SK-N-SH (cell line): ENCODE results near the gene ZC3H12A. TPM values are rescaled to one million over a fixed set of nuclear protein-coding genes. Genes with fewer than 3 reads are reported as not detected.

Experiments used
- CTCF ChIA-PET: fragments of 300-600, 350-600 bp; formaldehyde crosslinking; extraction: SDS; loops from one replicate; lab custom pipeline; 2021; lab: Yijun Ruan, JAX
- POLR2A ChIA-PET: fragments of 350-600 bp; sonication (Branson Sonifier 250); formaldehyde crosslinking; extraction: SDS; loops from one replicate; lab custom pipeline; 2020; ENCODE audit warnings: antibody characterized with exemption, inconsistent platforms; lab: Yijun Ruan, JAX
- DNase-seq: peaks from one replicate; pipeline ENCODE4 v3.0.0; 2012
- H2AFZ ChIP-seq: fragments of 200-600 bp; sonication (generic); 2 replicates; pipeline ENCODE4 v1.8.1; 2016; ENCODE audit warnings: antibody characterized with exemption, mild to moderate bottlenecking, low read depth
- H3F3A ChIP-seq: fragments of 200-600 bp; sonication (generic); replicated peaks from 2 replicates; pipeline ENCODE3; 2016; ENCODE audit warnings: antibody characterized with exemption, mild to moderate bottlenecking; ENCODE audit not compliant: insufficient read depth
- H3K27ac ChIP-seq, 2 experiments: fragments of 200-500 bp in 1 of 2; fragments of 200-600 bp in 1 of 2; sonication (Bioruptor generic) in 1 of 2; sonication (generic), shearing (Covaris generic) in 1 of 2; 2 replicates each; pipeline versions ENCODE4 v1.5.1 to v1.6.1; 2014 to 2016; ENCODE audit warnings: low read depth in 2 of 2, inconsistent platforms in 1 of 2, low read length in 1 of 2, mild to moderate bottlenecking in 1 of 2, mixed read lengths in 1 of 2
- H3K27me3 ChIP-seq: fragments of 200-600 bp; sonication (generic), shearing (Covaris generic); 2 replicates; pipeline ENCODE4 v1.6.1; 2016; ENCODE audit warnings: mixed run types; ENCODE audit not compliant: insufficient read depth
- H3K36me3 ChIP-seq, 2 experiments: fragments of 200-500 bp in 1 of 2; fragments of 200-600 bp in 1 of 2; sonication (Bioruptor generic) in 1 of 2; sonication (generic) in 1 of 2; replicated peaks in 1 of 2; 2 replicates each; pipeline versions ENCODE3 to v1.5.1; 2014 to 2016; ENCODE audit warnings: low read length in 1 of 2, mild to moderate bottlenecking in 1 of 2; ENCODE audit not compliant: insufficient read depth in 2 of 2, control insufficient read depth in 1 of 2
- H3K4me1 ChIP-seq, 2 experiments: fragments of 200-500 bp in 1 of 2; fragments of 200-600 bp in 1 of 2; sonication (Bioruptor generic) in 1 of 2; sonication (generic), shearing (Covaris generic) in 1 of 2; 2 replicates each; pipeline versions ENCODE4 v1.5.1 to v1.6.1; 2014 to 2016; ENCODE audit warnings: low read depth in 1 of 2, low read length in 1 of 2, mixed run types in 1 of 2; ENCODE audit not compliant: insufficient read depth in 2 of 2, control insufficient read depth in 1 of 2
- H3K4me2 ChIP-seq: fragments of 200-600 bp; sonication (generic), shearing (Covaris generic); 2 replicates; pipeline ENCODE4 v1.6.1; 2017; ENCODE audit warnings: mixed run types
- H3K4me3 ChIP-seq, 2 experiments: fragments of 200-500 bp in 1 of 2; fragments of 200-600 bp in 1 of 2; sonication (Bioruptor generic) in 1 of 2; sonication (generic), shearing (Covaris generic) in 1 of 2; 2 replicates each; pipeline versions ENCODE4 v1.5.1 to v1.8.1; 2014 to 2016; ENCODE audit warnings: low read depth in 2 of 2, inconsistent platforms in 1 of 2, low read length in 1 of 2, mild to moderate bottlenecking in 1 of 2, mixed read lengths in 1 of 2, moderate library complexity in 1 of 2
- H3K79me2 ChIP-seq: fragments of 200-600 bp; sonication (generic); 2 replicates; pipeline ENCODE4 v1.8.1; 2017; ENCODE audit warnings: mild to moderate bottlenecking; ENCODE audit not compliant: insufficient read depth
- H3K9ac ChIP-seq: fragments of 200-600 bp; sonication (generic); 2 replicates; pipeline ENCODE4 v1.6.1; 2017; ENCODE audit warnings: mixed run types
- H3K9me2 ChIP-seq: fragments of 200-600 bp; sonication (generic); 2 replicates; pipeline ENCODE4 v1.6.1; 2017; ENCODE audit warnings: mixed run types
- H3K9me3 ChIP-seq: fragments of 200-600 bp; sonication (generic); 2 replicates; pipeline ENCODE4 v1.6.1; 2017; ENCODE audit warnings: mixed run types, mild to moderate bottlenecking, moderate library complexity
- H4K20me1 ChIP-seq: fragments of 200-600 bp; sonication (generic); 2 replicates; pipeline ENCODE4 v1.6.1; 2017; ENCODE audit warnings: mild to moderate bottlenecking, mixed run types; ENCODE audit not compliant: insufficient read depth
- ELF1 ChIP-seq: IDR thresholded peaks from 2 replicates; pipeline ENCODE4 v1.4.0; 2012
- EP300 ChIP-seq, 2 experiments: IDR thresholded peaks; 2 replicates each; pipeline versions ENCODE4 v1.4.0 to v1.6.1; 2012; ENCODE audit warnings: borderline replicate concordance in 1 of 2, low read depth in 1 of 2, low read length in 1 of 2
- EZH2phosphoT487 ChIP-seq: fragments of 200-600 bp; sonication (generic); IDR thresholded peaks from 2 replicates; pipeline ENCODE4 v1.6.1; 2017; ENCODE audit warnings: low read depth, mixed run types, mild to moderate bottlenecking, antibody characterized with exemption, moderate library complexity, borderline replicate concordance
- FOXJ3 ChIP-seq: sonication (generic); formaldehyde crosslinking; IDR thresholded peaks from 2 replicates; pipeline ENCODE4 v1.5.1; 2020; ENCODE audit warnings: mild to moderate bottlenecking, missing genetic modification reagents
- FOXM1 ChIP-seq: IDR thresholded peaks from 2 replicates; pipeline ENCODE4 v1.4.0; 2012; ENCODE audit warnings: low read depth, mild to moderate bottlenecking
- GATA2 ChIP-seq: sonication (generic); formaldehyde crosslinking; IDR thresholded peaks from 2 replicates; pipeline ENCODE4 v1.5.0; 2020; ENCODE audit warnings: mild to moderate bottlenecking, missing genetic modification reagents
- MAX ChIP-seq: IDR thresholded peaks from 2 replicates; pipeline ENCODE4 v1.4.0; 2012; ENCODE audit warnings: low read depth
- MEF2A ChIP-seq: IDR thresholded peaks from 2 replicates; pipeline ENCODE4 v1.4.0; 2012; ENCODE audit warnings: low read depth, borderline replicate concordance
- MXI1 ChIP-seq: IDR thresholded peaks from 2 replicates; pipeline ENCODE4 v1.6.1; 2012; ENCODE audit warnings: mild to moderate bottlenecking, low read depth, low read length, improper control_type of control experiment
- NFIC ChIP-seq: IDR thresholded peaks from 2 replicates; pipeline ENCODE4 v1.4.0; 2012; ENCODE audit warnings: borderline replicate concordance
- RXRA ChIP-seq: IDR thresholded peaks from 2 replicates; pipeline ENCODE4 v1.4.0; 2012; ENCODE audit warnings: low read depth, mild to moderate bottlenecking, borderline replicate concordance
- TEAD4 ChIP-seq: IDR thresholded peaks from 2 replicates; pipeline ENCODE4 v1.4.0; 2012; ENCODE audit warnings: mild to moderate bottlenecking, borderline replicate concordance; ENCODE audit not compliant: insufficient read depth
- USF2 ChIP-seq: fragments of 150-350 bp; IDR thresholded peaks from 2 replicates; pipeline ENCODE4 v1.6.1; 2017; ENCODE audit warnings: antibody characterized with exemption, low read length, low read depth, borderline replicate concordance
- WGBS: methylation state at CpG from one replicate; pipeline ENCODE4 v1.1.6; 2017; ENCODE audit warnings: low lambda C conversion rate; 5-methylcytosine and 5-hydroxymethylcytosine counted together
- polyA plus RNA-seq, 3 experiments: library from polyadenylated mRNA; depleted of rRNA; stranded (reverse); fragments of >200 nt; gene quantifications; 2 replicates each; pipeline ENCODE4 v1.2.3, GENCODE V29; 2012
- TF ChIP-seq, protein P1 (sequence below): IDR thresholded peaks from 2 replicates; pipeline ENCODE4 v1.4.0; 2012; ENCODE audit warnings: low read depth, borderline replicate concordance
- TF ChIP-seq, protein P2 (sequence below): fragments of 200-600 bp; sonication (generic); IDR thresholded peaks from 2 replicates; pipeline ENCODE4 v1.6.1; 2017; ENCODE audit warnings: antibody characterized with exemption, mild to moderate bottlenecking, moderate library complexity
- TF ChIP-seq, protein P3 (sequence below): IDR thresholded peaks from 2 replicates; pipeline ENCODE4 v1.6.1; 2012; ENCODE audit warnings: mild to moderate bottlenecking, low read depth, low read length, moderate library complexity
- TF ChIP-seq, protein P4 (sequence below): IDR thresholded peaks from 2 replicates; pipeline ENCODE4; 2012

ZC3H12A gene
- polyA plus RNA-seq, 1 of the 3 experiments (the other 2 are of a cell fraction): 8.9 TPM

DNA sequence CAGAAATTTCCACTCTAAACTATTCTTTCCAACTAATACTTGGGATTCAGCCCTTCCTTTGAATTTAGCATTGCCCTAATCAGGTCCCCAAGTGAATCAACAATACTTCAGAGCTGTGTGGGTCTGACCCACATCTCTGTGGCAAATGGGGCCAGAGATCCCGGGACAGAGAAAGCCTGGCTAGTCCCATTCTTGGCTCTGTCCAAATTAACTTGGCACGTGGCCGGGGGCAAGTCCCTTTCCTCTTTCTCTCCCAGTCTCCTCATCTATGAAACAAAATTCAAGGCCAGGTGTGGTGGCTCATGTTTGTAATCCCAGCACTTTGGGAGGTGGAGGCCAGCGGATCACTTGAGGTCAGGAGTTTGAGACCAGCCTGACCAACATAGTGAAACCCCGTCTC, 6.3 kb upstream of the ZC3H12A start:
- Histone ChIP-seq H3K4me2 (no peak overlapping the region), H3K36me3 (no peaks in the 10 kb centered on the region), H3K4me1 (peaks cover 18 to 23% of the 10 kb centered on the region in 2 experiments), H3K9ac (no peak overlapping the region), H3K9me2 (no peaks in the 10 kb centered on the region), H3K27ac (no peak overlapping the region), H3K4me3 (no peak overlapping the region), H3F3A (peaks cover 22% of the 10 kb centered on the region), H3K9me3 (no peaks in the 10 kb centered on the region), H3K27me3 (no peaks in the 10 kb centered on the region), H2AFZ (no peak overlapping the region)
- 98% methylated on average over 5 of the region's 5 CpGs for WGBS
- CTCF ChIA-PET: interaction anchor here (18.1 to 23.1 kb wide), 2 partner anchors 12 to 23 kb away, joined by 170 to 481 read pairs; no protein-coding TSS in a partner anchor
- POLR2A ChIA-PET: no interaction called here
- no peak for DNase-seq
- TF ChIP-seq ELF1 (no peak), RXRA (no peak), FOXJ3 (CRISPR knock-in tag) (no peak), EP300 (IDR thresholded peaks at IDR 0.05; ENCODE audit: borderline replicate concordance in 1 of 2, low read depth in 1 of 2, low read length in 1 of 2) (no peak), FOXM1 (no peak), EZH2phosphoT487 (no peak), GATA2 (CRISPR knock-in tag) (no peak), MEF2A (no peak), NFIC (no peak)
- TF ChIP-seq, protein P1, sequence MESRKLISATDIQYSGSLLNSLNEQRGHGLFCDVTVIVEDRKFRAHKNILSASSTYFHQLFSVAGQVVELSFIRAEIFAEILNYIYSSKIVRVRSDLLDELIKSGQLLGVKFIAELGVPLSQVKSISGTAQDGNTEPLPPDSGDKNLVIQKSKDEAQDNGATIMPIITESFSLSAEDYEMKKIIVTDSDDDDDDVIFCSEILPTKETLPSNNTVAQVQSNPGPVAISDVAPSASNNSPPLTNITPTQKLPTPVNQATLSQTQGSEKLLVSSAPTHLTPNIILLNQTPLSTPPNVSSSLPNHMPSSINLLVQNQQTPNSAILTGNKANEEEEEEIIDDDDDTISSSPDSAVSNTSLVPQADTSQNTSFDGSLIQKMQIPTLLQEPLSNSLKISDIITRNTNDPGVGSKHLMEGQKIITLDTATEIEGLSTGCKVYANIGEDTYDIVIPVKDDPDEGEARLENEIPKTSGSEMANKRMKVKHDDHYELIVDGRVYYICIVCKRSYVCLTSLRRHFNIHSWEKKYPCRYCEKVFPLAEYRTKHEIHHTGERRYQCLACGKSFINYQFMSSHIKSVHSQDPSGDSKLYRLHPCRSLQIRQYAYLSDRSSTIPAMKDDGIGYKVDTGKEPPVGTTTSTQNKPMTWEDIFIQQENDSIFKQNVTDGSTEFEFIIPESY: no peak
- TF ChIP-seq, protein P2, sequence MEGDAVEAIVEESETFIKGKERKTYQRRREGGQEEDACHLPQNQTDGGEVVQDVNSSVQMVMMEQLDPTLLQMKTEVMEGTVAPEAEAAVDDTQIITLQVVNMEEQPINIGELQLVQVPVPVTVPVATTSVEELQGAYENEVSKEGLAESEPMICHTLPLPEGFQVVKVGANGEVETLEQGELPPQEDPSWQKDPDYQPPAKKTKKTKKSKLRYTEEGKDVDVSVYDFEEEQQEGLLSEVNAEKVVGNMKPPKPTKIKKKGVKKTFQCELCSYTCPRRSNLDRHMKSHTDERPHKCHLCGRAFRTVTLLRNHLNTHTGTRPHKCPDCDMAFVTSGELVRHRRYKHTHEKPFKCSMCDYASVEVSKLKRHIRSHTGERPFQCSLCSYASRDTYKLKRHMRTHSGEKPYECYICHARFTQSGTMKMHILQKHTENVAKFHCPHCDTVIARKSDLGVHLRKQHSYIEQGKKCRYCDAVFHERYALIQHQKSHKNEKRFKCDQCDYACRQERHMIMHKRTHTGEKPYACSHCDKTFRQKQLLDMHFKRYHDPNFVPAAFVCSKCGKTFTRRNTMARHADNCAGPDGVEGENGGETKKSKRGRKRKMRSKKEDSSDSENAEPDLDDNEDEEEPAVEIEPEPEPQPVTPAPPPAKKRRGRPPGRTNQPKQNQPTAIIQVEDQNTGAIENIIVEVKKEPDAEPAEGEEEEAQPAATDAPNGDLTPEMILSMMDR: no peak
- TF ChIP-seq, all 33 proteins: peak for 0
- no peaks in the 10 kb centered on the region for H4K20me1 ChIP-seq
- peaks cover 10% of the 10 kb centered on the region for H3K79me2 ChIP-seq

DNA sequence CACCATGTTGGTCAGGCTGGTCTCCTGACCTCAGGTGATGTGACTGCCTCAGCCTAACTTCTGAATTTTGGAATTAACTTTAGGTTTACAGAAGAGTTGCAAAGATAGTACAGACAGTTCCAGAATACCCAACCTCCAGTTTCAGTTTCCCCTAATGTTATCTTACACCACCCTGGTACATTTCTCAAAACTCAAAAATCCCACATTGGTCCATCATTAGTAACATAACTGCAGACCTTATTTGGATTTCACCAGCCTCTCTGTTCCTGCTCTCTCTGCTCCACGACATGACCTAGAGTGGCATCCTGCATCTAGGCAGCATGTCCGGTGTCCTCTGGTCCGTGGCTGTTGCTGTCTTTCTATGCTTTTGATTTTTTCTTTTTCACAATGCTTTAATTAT, 5.0 kb upstream of the ZC3H12A start:
- no peaks in the 10 kb centered on the region for H3K9me2 ChIP-seq
- no peak overlapping the region for H3K4me3 ChIP-seq
- peaks cover 28% of the 10 kb centered on the region in 2 experiments for H3K4me1 ChIP-seq
- H3K79me2 ChIP-seq: peaks cover 21% of the 10 kb centered on the region
- H3F3A ChIP-seq: peaks cover 23% of the 10 kb centered on the region
- H3K9me3 ChIP-seq: no peaks in the 10 kb centered on the region
- no peak overlapping the region for H3K4me2 ChIP-seq
- no peak overlapping the region for H2AFZ ChIP-seq
- no peaks in the 10 kb centered on the region for H3K36me3 ChIP-seq
- H3K27me3 ChIP-seq: no peaks in the 10 kb centered on the region
- no peak overlapping the region for H3K27ac ChIP-seq
- ChIA-PET POLR2A (no interaction called here), CTCF (interaction anchor here (0.7 to 18.1 kb wide), 3 partner anchors 14 to 1310 kb away, joined by 3 to 170 read pairs (median 123); no protein-coding TSS in a partner anchor)
- no peak for DNase-seq
- no peaks in the 10 kb centered on the region for H4K20me1 ChIP-seq
- WGBS: 92% methylated on average over 3 of the region's 3 CpGs
- H3K9ac ChIP-seq: no peak overlapping the region
- no peak for TF ChIP-seq RXRA
- no peak for TF ChIP-seq MXI1
- TF ChIP-seq USF2: no peak
- no peak for TF ChIP-seq ELF1
- no peak for TF ChIP-seq FOXJ3 (CRISPR knock-in tag)
- TF ChIP-seq, protein P3, sequence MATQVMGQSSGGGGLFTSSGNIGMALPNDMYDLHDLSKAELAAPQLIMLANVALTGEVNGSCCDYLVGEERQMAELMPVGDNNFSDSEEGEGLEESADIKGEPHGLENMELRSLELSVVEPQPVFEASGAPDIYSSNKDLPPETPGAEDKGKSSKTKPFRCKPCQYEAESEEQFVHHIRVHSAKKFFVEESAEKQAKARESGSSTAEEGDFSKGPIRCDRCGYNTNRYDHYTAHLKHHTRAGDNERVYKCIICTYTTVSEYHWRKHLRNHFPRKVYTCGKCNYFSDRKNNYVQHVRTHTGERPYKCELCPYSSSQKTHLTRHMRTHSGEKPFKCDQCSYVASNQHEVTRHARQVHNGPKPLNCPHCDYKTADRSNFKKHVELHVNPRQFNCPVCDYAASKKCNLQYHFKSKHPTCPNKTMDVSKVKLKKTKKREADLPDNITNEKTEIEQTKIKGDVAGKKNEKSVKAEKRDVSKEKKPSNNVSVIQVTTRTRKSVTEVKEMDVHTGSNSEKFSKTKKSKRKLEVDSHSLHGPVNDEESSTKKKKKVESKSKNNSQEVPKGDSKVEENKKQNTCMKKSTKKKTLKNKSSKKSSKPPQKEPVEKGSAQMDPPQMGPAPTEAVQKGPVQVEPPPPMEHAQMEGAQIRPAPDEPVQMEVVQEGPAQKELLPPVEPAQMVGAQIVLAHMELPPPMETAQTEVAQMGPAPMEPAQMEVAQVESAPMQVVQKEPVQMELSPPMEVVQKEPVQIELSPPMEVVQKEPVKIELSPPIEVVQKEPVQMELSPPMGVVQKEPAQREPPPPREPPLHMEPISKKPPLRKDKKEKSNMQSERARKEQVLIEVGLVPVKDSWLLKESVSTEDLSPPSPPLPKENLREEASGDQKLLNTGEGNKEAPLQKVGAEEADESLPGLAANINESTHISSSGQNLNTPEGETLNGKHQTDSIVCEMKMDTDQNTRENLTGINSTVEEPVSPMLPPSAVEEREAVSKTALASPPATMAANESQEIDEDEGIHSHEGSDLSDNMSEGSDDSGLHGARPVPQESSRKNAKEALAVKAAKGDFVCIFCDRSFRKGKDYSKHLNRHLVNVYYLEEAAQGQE: no peak
- no peak for TF ChIP-seq TEAD4
- TF ChIP-seq, protein P4, sequence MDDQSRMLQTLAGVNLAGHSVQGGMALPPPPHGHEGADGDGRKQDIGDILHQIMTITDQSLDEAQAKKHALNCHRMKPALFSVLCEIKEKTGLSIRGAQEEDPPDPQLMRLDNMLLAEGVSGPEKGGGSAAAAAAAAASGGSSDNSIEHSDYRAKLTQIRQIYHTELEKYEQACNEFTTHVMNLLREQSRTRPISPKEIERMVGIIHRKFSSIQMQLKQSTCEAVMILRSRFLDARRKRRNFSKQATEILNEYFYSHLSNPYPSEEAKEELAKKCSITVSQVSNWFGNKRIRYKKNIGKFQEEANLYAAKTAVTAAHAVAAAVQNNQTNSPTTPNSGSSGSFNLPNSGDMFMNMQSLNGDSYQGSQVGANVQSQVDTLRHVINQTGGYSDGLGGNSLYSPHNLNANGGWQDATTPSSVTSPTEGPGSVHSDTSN: no peak
- no peak for TF ChIP-seq MEF2A
- no peak for TF ChIP-seq MAX
- no peak for TF ChIP-seq EP300 (IDR thresholded peaks at IDR 0.05; ENCODE audit: borderline replicate concordance in 1 of 2, low read depth in 1 of 2, low read length in 1 of 2)
